Measurements from ENCODE around the gene GPN3.
"Not testable (repeated sequence)": the region's sequence is repeated elsewhere in the genome, so short reads cannot be mapped to it uniquely, and the experiment has no call there.

DNA sequence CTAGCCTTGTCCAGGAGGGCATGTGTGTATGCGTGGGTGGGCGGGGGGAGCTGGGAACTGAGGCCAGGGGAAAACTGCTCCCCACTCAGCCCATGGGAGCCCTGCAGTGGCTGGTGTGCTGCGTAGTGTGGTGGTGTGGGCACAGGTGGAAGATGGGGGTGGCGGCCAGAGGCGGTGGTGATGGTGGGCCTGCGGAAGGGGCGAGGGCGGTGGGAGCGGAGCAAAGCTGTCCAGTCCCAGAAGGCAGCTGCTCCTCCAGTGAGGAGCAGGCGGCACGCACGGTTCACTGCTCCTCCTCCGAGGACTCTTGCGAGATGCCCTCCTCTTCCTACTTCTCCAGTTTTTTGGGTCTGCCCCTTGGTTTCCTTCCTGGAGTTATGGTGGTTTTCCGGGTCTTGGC, 38.4 kb downstream of the GPN3 start:
- not testable (repeated sequence) for TF ChIP-seq ISL1, OSR1 (CRISPR knock-in tag; IDR thresholded peaks at IDR 0.05)
